GM21723 (cell line): Measurements from ENCODE around the gene CHST12.
"Not testable (repeated sequence)": the region's sequence is repeated elsewhere in the genome, so short reads cannot be mapped to it uniquely, and the experiment has no call there.

Source experiments
- ATAC-seq: cut with Tn5 transposase; IDR thresholded peaks from one replicate; pipeline ENCODE4 v1.9.1; 2021; ENCODE audit warnings: mild to moderate bottlenecking, moderate library complexity; ENCODE audit not compliant: unreplicated experiment

Gene CHST12

GRCh38 chr7:2402687-2403013, 761 bp upstream of the CHST12 start:
- ATAC-seq = no peak

GRCh38 chr7:2403718-2404648, 572 bp downstream of the CHST12 start:
- ATAC-seq = peak; percentile 8

DNA sequence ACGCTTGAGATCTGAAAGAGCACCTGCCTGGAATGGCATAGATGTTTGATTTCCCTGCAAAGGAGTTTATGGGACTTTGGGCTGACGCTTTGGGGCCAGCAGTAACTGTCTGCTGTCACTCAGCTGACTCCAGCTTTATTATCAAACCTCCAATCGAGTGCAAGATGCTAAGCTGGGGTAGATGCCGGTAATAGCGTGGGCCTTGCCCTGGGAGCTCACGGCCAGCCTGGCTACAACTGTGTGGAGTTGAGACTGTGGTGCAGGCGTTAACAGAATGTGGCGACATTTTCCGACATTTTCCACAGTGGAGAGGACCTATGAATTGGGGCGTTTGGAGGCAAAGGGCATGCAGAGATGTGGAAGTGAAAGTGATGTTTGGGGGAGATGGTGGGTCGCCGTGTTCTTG, 1.3 kb downstream of the CHST12 start:
- ATAC-seq = no peak

DNA sequence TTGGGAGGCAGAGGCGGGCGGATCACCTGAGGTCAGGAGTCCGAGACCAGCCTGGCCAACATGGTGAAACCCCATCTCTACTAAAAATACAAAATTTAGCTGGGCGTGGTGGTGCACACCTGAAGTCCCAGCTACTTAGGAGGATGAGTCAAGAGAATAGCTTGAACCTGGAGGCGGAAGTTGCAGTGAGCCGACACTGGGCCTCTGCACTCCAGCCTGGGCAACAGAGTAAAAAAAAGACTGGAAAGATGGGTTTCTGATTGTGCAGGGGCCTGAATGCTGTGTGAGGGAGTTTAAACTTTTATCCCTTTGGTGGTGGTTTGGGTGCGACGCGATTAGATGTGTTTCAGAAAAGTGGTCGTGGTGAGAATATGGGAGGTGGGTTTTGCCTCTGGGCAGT, 1.8 kb downstream of the CHST12 start:
- ATAC-seq = no peak

- ATAC-seq = peak; percentile 49
These were observed 2.4 kb downstream of the CHST12 start for GRCh38 chr7:2405601-2406345.

DNA sequence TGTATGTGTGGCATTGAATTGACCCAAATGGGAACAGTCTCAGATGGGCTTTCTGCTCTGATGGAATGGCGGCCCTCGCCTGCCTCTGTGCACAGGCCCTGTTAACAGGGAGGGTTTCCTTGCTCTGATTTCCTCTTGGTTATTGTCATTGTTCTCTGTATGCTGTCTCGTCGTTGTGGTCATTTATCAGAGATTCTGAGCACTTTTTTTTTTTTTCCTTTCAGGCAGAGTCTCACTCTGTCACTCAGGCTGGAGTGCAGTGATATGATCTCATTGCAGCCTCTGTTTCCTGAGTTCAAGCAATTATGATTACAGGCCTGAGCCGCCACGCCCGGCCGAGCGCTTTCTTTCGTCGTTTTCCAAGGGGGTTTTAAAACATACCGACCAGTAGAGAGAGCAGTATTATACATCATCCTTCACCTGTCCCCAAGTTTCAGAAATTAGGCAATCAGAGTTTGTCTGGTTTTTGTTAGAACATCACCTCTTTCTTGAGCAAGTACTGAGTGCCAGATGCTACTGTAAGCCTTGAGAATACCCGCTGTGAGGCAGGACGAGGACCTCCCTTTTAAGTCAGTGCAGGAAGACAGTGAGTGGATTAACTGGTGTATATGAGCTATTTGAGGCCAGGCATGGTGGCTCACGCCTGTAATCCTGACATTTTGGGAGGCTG, 6.5 kb downstream of the CHST12 start:
- no peak for ATAC-seq

- ATAC-seq = no peak
These were observed 7.6 kb downstream of the CHST12 start for GRCh38 chr7:2411049-2411448.

DNA sequence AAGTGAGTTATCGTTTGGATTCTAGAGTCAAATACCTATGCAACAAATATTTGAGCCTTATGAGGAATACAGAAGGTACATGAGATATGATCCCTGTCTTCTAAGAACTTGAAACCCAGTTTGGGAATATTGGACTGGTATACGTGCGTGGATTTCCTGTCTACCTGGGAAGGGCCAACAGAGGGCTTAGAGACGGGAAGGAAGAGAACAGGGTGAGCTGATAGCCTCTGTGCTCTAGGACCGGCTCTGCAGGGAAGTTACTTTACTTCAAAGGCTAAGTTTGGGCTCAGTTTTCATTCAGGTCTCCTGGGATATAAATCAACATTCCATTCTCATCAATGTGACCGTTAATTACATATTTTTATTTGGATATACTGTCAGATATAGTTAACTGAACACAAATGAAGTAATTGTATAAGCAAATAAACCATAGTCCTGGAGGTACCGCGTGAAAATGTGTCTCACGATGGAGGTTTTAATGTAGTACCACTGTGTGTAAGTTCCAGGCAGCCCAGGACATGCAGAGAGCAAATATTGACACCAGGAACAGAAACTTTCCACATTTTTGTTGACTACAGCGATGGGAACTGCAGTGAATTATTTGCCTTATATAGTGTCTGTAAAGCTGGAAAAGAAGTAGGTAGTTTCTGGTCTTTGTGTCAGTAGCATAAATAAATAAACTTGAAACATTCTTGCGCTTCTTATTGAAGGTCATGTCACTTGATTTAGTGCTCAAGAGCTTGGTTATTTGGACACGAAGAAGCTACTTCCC, 8.6 kb downstream of the CHST12 start:
- ATAC-seq = no peak

DNA sequence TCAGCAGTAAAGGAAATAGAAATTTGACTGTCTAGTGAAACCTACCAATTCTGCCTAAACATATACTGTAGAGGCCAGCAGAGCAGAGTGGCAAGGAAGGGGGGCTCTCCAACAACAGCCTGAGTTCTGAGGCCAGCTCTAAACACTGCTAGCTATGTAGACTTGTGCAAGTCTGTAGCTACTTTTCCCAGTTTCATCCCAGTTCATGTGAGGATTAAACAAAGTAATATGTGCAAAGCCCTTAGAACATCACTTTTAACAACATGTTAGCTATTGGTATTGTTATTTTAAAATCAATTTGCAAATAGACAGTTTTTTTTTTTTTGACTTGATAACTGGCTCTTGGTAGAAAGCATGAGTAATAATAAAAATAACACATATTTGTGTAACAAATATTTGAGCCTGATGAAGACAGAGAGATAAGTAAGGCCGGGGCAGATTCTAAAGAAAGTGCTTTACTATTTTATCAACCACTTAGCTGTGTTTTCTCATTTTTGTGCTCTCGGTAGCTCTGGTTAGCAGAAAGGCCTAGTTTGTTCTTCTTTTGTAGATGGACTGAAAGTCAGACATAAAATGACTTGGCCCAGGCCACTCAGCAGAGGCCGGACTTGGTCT, 9.3 kb downstream of the CHST12 start:
- no peak for ATAC-seq

DNA sequence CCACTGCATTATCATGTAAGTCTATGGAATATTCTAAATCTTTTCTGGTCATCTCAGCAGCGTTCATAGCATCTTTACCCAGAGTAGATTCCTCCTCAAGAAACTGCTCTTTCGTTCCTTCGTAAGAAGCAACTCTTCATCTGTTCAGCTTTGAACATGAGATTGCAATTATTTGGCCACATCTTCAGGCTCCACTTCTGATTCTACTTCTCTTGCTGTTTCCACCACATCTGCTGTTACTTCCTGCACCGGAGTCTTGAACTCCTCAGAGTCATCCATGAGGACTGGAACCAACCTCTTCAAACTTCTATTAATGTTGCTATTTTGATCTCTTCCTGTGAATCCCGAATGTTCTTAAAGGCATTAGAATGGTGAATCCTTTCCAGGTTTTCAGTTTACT, 12.7 kb downstream of the CHST12 start:
- no peak for ATAC-seq

DNA sequence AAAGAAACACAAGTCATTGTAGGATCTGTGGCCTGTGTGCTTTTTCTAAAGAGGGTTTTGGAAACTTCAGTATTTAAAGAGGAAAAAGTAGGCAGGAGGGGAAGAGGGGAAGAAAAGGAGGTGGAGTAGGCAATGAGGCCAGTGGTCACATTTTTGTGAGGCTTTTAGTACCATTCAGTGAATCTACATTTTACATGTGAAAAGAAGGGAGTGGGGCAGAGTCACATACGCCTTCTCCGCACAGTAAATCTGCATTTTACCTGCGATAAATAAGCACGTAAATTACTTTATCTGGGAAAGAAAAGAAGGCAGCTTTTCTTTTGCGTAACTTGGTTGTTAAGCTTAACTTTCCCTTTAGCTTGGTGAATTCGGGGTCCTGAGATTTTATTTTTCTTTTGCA, 13.2 kb downstream of the CHST12 start:
- no peak for ATAC-seq

DNA sequence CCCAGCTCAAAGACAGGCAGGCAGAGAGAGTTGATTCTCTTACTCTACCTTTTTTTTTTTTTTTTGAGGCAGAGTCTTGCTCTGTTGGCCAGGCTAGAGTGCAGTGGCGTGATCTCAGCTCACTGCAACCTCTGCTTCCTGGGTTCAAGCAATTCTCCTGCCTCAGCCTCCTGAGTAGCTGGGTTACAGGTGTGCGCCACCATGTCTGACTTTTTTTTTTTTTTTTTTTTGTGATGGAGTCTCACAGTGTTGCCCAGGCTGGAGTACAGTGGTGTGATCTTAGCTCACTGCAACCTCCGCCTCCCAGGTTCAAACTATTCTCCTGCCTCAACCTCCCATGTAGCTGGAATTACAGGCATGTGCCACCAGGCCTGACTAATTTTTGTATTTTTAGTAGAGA, 13.8 kb downstream of the CHST12 start:
- not testable (repeated sequence) for ATAC-seq

DNA sequence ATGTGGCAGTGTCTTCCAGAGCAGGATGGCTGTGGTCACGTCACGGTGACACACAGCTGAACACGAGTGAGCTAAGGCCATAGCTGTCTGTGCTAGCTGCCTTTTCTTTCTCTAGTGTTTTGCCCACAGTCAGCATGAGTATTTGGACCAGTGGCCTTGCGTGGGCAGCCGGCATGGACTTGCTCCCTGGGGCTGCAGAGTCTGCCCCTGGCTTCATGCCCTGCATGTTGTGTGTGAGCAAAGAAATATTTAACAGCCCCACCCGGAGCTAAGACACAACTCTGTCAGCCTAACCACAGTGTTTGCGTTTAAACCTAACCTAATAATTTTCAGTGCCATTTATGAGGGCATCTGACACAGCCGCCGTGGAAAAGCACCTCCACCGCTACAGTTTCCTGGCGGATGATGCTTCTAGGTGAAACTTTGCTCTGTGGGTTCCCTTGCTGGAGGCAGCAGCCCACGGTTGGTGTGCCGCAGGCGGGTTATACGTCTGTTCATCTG, 14.6 kb downstream of the CHST12 start:
- ATAC-seq = no peak

DNA sequence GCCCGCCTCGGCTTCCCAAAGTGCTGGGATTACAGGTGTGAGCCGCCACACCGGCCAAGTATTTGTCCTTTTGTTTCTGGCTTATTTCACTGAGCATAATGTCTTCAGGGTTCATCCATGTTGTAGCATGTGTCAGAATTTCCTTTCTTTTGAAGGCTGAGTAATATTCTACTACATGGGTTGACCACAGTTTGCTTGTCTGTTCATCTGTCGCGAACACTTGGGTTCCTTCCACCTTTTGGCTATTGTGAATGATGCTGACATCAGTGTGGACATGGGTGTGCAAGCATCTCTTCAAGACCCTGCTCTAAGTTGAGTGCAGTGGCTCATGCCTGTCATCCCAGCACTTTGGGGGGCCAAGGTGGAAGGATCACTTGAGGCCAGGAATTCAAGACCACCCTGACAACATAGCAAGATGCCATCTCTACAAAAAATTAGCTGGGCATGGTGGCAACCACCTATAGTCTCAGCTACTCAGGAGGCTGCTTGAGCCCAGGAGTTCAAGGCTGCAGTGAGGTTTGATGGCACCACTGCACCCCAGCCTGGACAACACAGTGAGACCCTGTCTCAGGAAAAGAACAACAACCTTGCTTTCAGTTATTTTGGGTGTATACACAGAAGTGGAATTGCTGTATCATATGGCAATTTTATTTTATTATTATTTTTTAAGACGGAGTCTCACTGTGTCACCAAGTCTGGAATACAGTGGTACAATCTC, 17.0 kb downstream of the CHST12 start:
- ATAC-seq = no peak

- no peak for ATAC-seq
These were observed 18.5 kb downstream of the CHST12 start for GRCh38 chr7:2421943-2422310.

GRCh38 chr7:2425749-2426148, 22.3 kb downstream of the CHST12 start:
- no peak for ATAC-seq

GRCh38 chr7:2431260-2431867, 28.0 kb downstream of the CHST12 start:
- ATAC-seq = no peak

- no peak for ATAC-seq
These were observed 29.7 kb downstream of the CHST12 start for GRCh38 chr7:2432910-2433712.
